Pons (tissue), 1 donor: ENCODE measurements around the gene RNF213.
"Not testable (repeated sequence)": the region's sequence is repeated elsewhere in the genome, so short reads cannot be mapped to it uniquely, and the experiment has no call there.

Source experiments
- DNase-seq: peaks from one replicate; pipeline ENCODE4 v3.0.0-alpha.2; 2016; ENCODE audit warnings: low spot score

Gene RNF213

GRCh38 chr17:80320496-80320895 lies 59.8 kb downstream of the RNF213 start:
- no peak for DNase-seq

- no peak for DNase-seq
Measured at GRCh38 chr17:80322864-80323263, 62.2 kb downstream of the RNF213 start.

- DNase-seq = no peak
Measured at GRCh38 chr17:80323982-80324381, 63.3 kb downstream of the RNF213 start.

GRCh38 chr17:80327518-80327917 lies 66.9 kb downstream of the RNF213 start:
- DNase-seq = peak; percentile 17

- DNase-seq = no peak
Measured at GRCh38 chr17:80328634-80329380, 68.2 kb downstream of the RNF213 start.

- DNase-seq = not testable (repeated sequence)
Measured at GRCh38 chr17:80329421-80329820, 68.8 kb downstream of the RNF213 start.

GRCh38 chr17:80330276-80330675 lies 69.6 kb downstream of the RNF213 start:
- no peak for DNase-seq

- DNase-seq = not testable (repeated sequence)
Measured at GRCh38 chr17:80330938-80331337, 70.3 kb downstream of the RNF213 start.

GRCh38 chr17:80331820-80332219 lies 71.2 kb downstream of the RNF213 start:
- no peak for DNase-seq

GRCh38 chr17:80337195-80337895 lies 76.7 kb downstream of the RNF213 start:
- no peak for DNase-seq

GRCh38 chr17:80339118-80339517 lies 78.5 kb downstream of the RNF213 start:
- no peak for DNase-seq

GRCh38 chr17:80339731-80340456 lies 79.2 kb downstream of the RNF213 start:
- no peak for DNase-seq

GRCh38 chr17:80345321-80345720 lies 84.7 kb downstream of the RNF213 start:
- DNase-seq = no peak

GRCh38 chr17:80345841-80346497 lies 85.3 kb downstream of the RNF213 start:
- no peak for DNase-seq

GRCh38 chr17:80346498-80347275 lies 86.0 kb downstream of the RNF213 start:
- DNase-seq = no peak

GRCh38 chr17:80347536-80347935 lies 86.9 kb downstream of the RNF213 start:
- DNase-seq = no peak

GRCh38 chr17:80347948-80348351 lies 87.3 kb downstream of the RNF213 start:
- no peak for DNase-seq

GRCh38 chr17:80348551-80349150 lies 88.0 kb downstream of the RNF213 start:
- no peak for DNase-seq

- no peak for DNase-seq
Measured at GRCh38 chr17:80349151-80349651, 88.5 kb downstream of the RNF213 start.

GRCh38 chr17:80349751-80350150 lies 89.1 kb downstream of the RNF213 start:
- no peak for DNase-seq
